H1 (cell line): ENCODE measurements around the gene GNAI2. TPM values are rescaled to one million over a fixed set of nuclear protein-coding genes. Genes with fewer than 3 reads are reported as not detected.

Experiments
- CTCF ChIA-PET: fragments of 300-600 bp; sonication (Branson Sonifier 250); formaldehyde crosslinking; loops from one replicate; lab custom pipeline; 2021; ENCODE audit not compliant: partially characterized antibody; lab: Charles Lee
- POLR2A ChIA-PET: fragments of 300-600 bp; sonication (Branson Sonifier 250); formaldehyde crosslinking; loops from one replicate; lab custom pipeline; 2021; ENCODE audit warnings: inconsistent platforms; ENCODE audit not compliant: partially characterized antibody; lab: Charles Lee
- DNase-seq, 2 experiments: peaks; one replicate each; pipeline versions ENCODE4 v3.0.0 to v3.0.0-alpha.2; 2010 to 2022; ENCODE audit warnings: low spot score in 2 of 2, low read depth in 1 of 2, mixed read lengths in 1 of 2
- FAIRE-seq: peaks from 2 replicates; lab custom pipeline; 2011; peaks lifted over from hg19 to GRCh38; lab: Jason Lieb, UNC
- H2AFZ ChIP-seq: 2 replicates; pipeline ENCODE4 v1.8.1; 2012; ENCODE audit warnings: low read length, inconsistent platforms
- H2AK5ac ChIP-seq: 2 replicates; pipeline ENCODE4 v1.6.1; 2013; ENCODE audit warnings: low read depth, low read length
- H2BK120ac ChIP-seq: replicated peaks from 2 replicates; pipeline ENCODE3; 2013; ENCODE audit warnings: low read depth, low read length, inconsistent platforms
- H2BK12ac ChIP-seq: 2 replicates; pipeline ENCODE4 v1.6.1; 2013; ENCODE audit warnings: low read depth, low read length
- H2BK15ac ChIP-seq: 2 replicates; pipeline ENCODE4 v1.6.1; 2013; ENCODE audit warnings: low read length
- H2BK20ac ChIP-seq: 2 replicates; pipeline ENCODE4 v1.6.1; 2013; ENCODE audit warnings: low read length
- H2BK5ac ChIP-seq: 2 replicates; pipeline ENCODE4 v1.6.1; 2013; ENCODE audit warnings: low read depth, low read length
- H3K14ac ChIP-seq: 2 replicates; pipeline ENCODE4 v1.6.1; 2013; ENCODE audit warnings: inconsistent platforms; ENCODE audit not compliant: insufficient read length
- H3K18ac ChIP-seq: 2 replicates; pipeline ENCODE4 v1.6.1; 2013; ENCODE audit warnings: low read length; ENCODE audit errors: extremely low read depth
- H3K23ac ChIP-seq: 2 replicates; pipeline ENCODE4 v1.6.1; 2013; ENCODE audit warnings: inconsistent platforms; ENCODE audit not compliant: insufficient read length
- H3K23me2 ChIP-seq: 2 replicates; pipeline ENCODE4 v1.6.1; 2013; ENCODE audit warnings: low read depth, low read length
- H3K27ac ChIP-seq: 2 replicates; pipeline ENCODE4 v1.6.1; 2011; ENCODE audit warnings: low read depth, low read length, inconsistent platforms
- H3K27me3 ChIP-seq, 4 experiments: replicated peaks in 1 of 4; 1 replicate in 1 of 4; 2 replicates in 3 of 4; pipeline versions ENCODE4 v1.6.1 to v1.8.1; 2011 to 2013; ENCODE audit warnings: low read length in 3 of 4, mild to moderate bottlenecking in 3 of 4, inconsistent platforms in 2 of 4, mixed read lengths in 2 of 4, moderate library complexity in 1 of 4; ENCODE audit not compliant: control insufficient read depth in 3 of 4, insufficient read depth in 3 of 4; ENCODE audit errors: extremely low read depth in 1 of 4
- H3K36me3 ChIP-seq, 4 experiments: 2 replicates each; pipeline versions ENCODE4 v1.6.1 to v1.8.1; 2011 to 2013; ENCODE audit warnings: mild to moderate bottlenecking in 4 of 4, low read length in 3 of 4, moderate library complexity in 2 of 4, control low read depth in 1 of 4, inconsistent platforms in 1 of 4; ENCODE audit not compliant: insufficient read depth in 4 of 4, control insufficient read depth in 2 of 4
- H3K4ac ChIP-seq: replicated peaks from 2 replicates; pipeline ENCODE3; 2013; ENCODE audit warnings: low read length, low read depth, mixed read lengths, inconsistent platforms; ENCODE audit not compliant: insufficient read length
- H3K4me1 ChIP-seq, 4 experiments: replicated peaks in 1 of 4; 1 replicate in 1 of 4; 2 replicates in 3 of 4; pipeline versions ENCODE4 v1.6.1 to v1.8.1; 2011 to 2013; ENCODE audit warnings: low read length in 3 of 4, inconsistent platforms in 2 of 4, mixed read lengths in 1 of 4; ENCODE audit not compliant: insufficient read depth in 4 of 4, control insufficient read depth in 3 of 4
- H3K4me2 ChIP-seq, 2 experiments: 2 replicates each; pipeline versions ENCODE4 v1.6.1 to v1.8.1; 2011 to 2013; ENCODE audit warnings: low read depth in 2 of 2, low read length in 2 of 2, control low read depth in 1 of 2, inconsistent platforms in 1 of 2, mild to moderate bottlenecking in 1 of 2; ENCODE audit not compliant: insufficient read depth in 1 of 2
- H3K4me3 ChIP-seq, 4 experiments: fragments of 200-600, 300-600 bp in 1 of 4; sonication (generic), shearing (Covaris generic), sonication (Bioruptor Twin) in 1 of 4; 2 replicates each; pipeline versions ENCODE4 v1.5.1 to v1.8.1; 2011 to 2016; ENCODE audit warnings: low read length in 4 of 4, low read depth in 3 of 4, control low read depth in 2 of 4, inconsistent platforms in 2 of 4, mild to moderate bottlenecking in 2 of 4, mixed read lengths in 1 of 4, moderate library complexity in 1 of 4; ENCODE audit not compliant: insufficient read depth in 2 of 4; ENCODE audit errors: extremely low read depth in 1 of 4
- H3K56ac ChIP-seq: replicated peaks from 2 replicates; pipeline ENCODE3; 2013; ENCODE audit warnings: low read depth, mild to moderate bottlenecking, mixed read lengths, low read length, inconsistent platforms; ENCODE audit not compliant: insufficient read length
- H3K79me1 ChIP-seq: 2 replicates; pipeline ENCODE4 v1.6.1; 2013; ENCODE audit warnings: low read depth, low read length, control low read depth
- H3K79me2 ChIP-seq, 2 experiments: 2 replicates each; pipeline versions ENCODE4 v1.6.1 to v1.8.1; 2012 to 2013; ENCODE audit warnings: low read length in 2 of 2, mild to moderate bottlenecking in 2 of 2, inconsistent platforms in 1 of 2; ENCODE audit not compliant: insufficient read depth in 2 of 2, control insufficient read depth in 1 of 2
- H3K9ac ChIP-seq, 4 experiments: replicated peaks in 1 of 4; 1 replicate in 1 of 4; 2 replicates in 3 of 4; pipeline versions ENCODE4 v1.6.1 to v1.8.1; 2011 to 2013; ENCODE audit warnings: low read depth in 3 of 4, low read length in 3 of 4, control low read depth in 2 of 4, mild to moderate bottlenecking in 2 of 4, moderate library complexity in 2 of 4, inconsistent platforms in 1 of 4; ENCODE audit errors: extremely low read depth in 1 of 4
- H3K9me3 ChIP-seq, 2 experiments: 2 replicates each; pipeline versions ENCODE4 v1.6.1 to v1.8.1; 2012 to 2013; ENCODE audit warnings: mild to moderate bottlenecking in 2 of 2, moderate library complexity in 2 of 2, control low read depth in 1 of 2, inconsistent platforms in 1 of 2, low read depth in 1 of 2, low read length in 1 of 2, mixed read lengths in 1 of 2; ENCODE audit not compliant: insufficient read depth in 2 of 2
- H4K20me1 ChIP-seq, 2 experiments: replicated peaks in 1 of 2; 2 replicates each; pipeline versions ENCODE3 to v1.8.1; 2011 to 2013; ENCODE audit warnings: inconsistent platforms in 2 of 2, low read length in 2 of 2, mild to moderate bottlenecking in 1 of 2; ENCODE audit not compliant: insufficient read depth in 2 of 2, control insufficient read depth in 1 of 2
- H4K5ac ChIP-seq: 2 replicates; pipeline ENCODE4 v1.6.1; 2013; ENCODE audit warnings: low read length, low read depth, mixed read lengths, inconsistent platforms; ENCODE audit not compliant: insufficient read length
- H4K8ac ChIP-seq: 2 replicates; pipeline ENCODE4 v1.8.0; 2013; ENCODE audit warnings: mild to moderate bottlenecking, moderate library complexity, low read length, inconsistent platforms; ENCODE audit not compliant: insufficient read depth; ENCODE audit errors: extremely low read depth
- H4K91ac ChIP-seq: replicated peaks from 2 replicates; pipeline ENCODE3; 2013; ENCODE audit warnings: low read length, mixed read lengths, inconsistent platforms; ENCODE audit not compliant: insufficient read length
- CHD2 ChIP-seq: IDR thresholded peaks from 2 replicates; pipeline ENCODE4 v1.6.1; 2012; ENCODE audit warnings: low read length, improper control_type of control experiment
- CREB1 ChIP-seq: IDR thresholded peaks from 2 replicates; pipeline ENCODE4 v1.6.1; 2012; ENCODE audit warnings: inconsistent platforms
- CTBP2 ChIP-seq: IDR thresholded peaks from 2 replicates; pipeline ENCODE4 v1.7.0; 2011; ENCODE audit warnings: borderline replicate concordance, mild to moderate bottlenecking, moderate library complexity, mixed read lengths, low read length; ENCODE audit not compliant: insufficient read depth, insufficient read length
- KDM4A ChIP-seq: IDR thresholded peaks from one replicate; pipeline ENCODE4 v1.7.1; 2012; ENCODE audit warnings: low read depth, mild to moderate bottlenecking, moderate library complexity, low read length, inconsistent platforms; ENCODE audit not compliant: severe bottlenecking
- POLR2A ChIP-seq, 2 experiments: IDR thresholded peaks; 1 replicate in 1 of 2; 2 replicates in 1 of 2; pipeline ENCODE4 v1.6.1; 2011; ENCODE audit warnings: low read depth in 2 of 2, low read length in 2 of 2, mild to moderate bottlenecking in 2 of 2; ENCODE audit errors: control extremely low read depth in 1 of 2
- POU5F1 ChIP-seq: IDR thresholded peaks from 2 replicates; pipeline ENCODE4 v1.6.1; 2011; ENCODE audit warnings: low read depth, mild to moderate bottlenecking, low read length, moderate library complexity
- SAP30 ChIP-seq: fragments of 300-600 bp; sonication (generic); IDR thresholded peaks from 2 replicates; pipeline ENCODE4 v1.7.1; 2012; ENCODE audit warnings: low read length, moderate library complexity, mild to moderate bottlenecking, inconsistent platforms; ENCODE audit not compliant: insufficient read depth, insufficient replicate concordance
- SIN3A ChIP-seq, 2 experiments: IDR thresholded peaks in 1 of 2; conservative IDR thresholded peaks in 1 of 2; 2 replicates each; pipeline ENCODE4 v1.6.1; 2011 to 2012; ENCODE audit warnings: low read length in 2 of 2, improper control_type of control experiment in 1 of 2, low read depth in 1 of 2, mild to moderate bottlenecking in 1 of 2
- SP2 ChIP-seq: IDR thresholded peaks from 2 replicates; pipeline ENCODE4 v1.6.1; 2012; ENCODE audit warnings: mild to moderate bottlenecking, low read length, inconsistent platforms
- SRF ChIP-seq: IDR thresholded peaks from 2 replicates; pipeline ENCODE4 v1.6.1; 2011; ENCODE audit warnings: mild to moderate bottlenecking, low read depth, low read length, moderate library complexity
- WGBS, 2 experiments: shearing (Covaris generic) in 1 of 2; methylation state at CpG; one replicate each; pipeline versions ENCODE4 v1.1.6 to v1.1.7; 2013 to 2015; ENCODE audit warnings: low lambda C conversion rate in 2 of 2, mixed read lengths in 2 of 2, inconsistent platforms in 1 of 2, low coverage in 1 of 2, missing lambda C conversion rate in 1 of 2; ENCODE audit not compliant: insufficient replicate concordance in 2 of 2, insufficient coverage in 1 of 2, insufficient read length in 1 of 2; ENCODE audit errors: extremely low coverage in 1 of 2, missing lambda C conversion rate in 1 of 2; 5-methylcytosine and 5-hydroxymethylcytosine counted together
- polyA plus RNA-seq, 7 experiments: library from polyadenylated mRNA; depleted of rRNA in 3 of 7; stranded (reverse) in 5 of 7; unstranded in 2 of 7; fragments of >200 nt in 5 of 7; fragments of 200-250 nt in 2 of 7; gene quantifications; 1 replicate in 5 of 7; 2 replicates in 1 of 7; 4 replicates in 1 of 7; pipeline versions ENCODE4 v1.2.1 to v1.2.3, GENCODE V29; 2011 to 2013; ENCODE audit warnings: missing spikeins in 2 of 7, mixed read lengths in 2 of 7
- total RNA-seq: library from RNA; stranded (reverse); fragmentation: NEBNext Ultra II Directional; extraction: Animal tissue kit (Norgen Biotek cat#: 25700); gene quantifications from 2 replicates; pipeline ENCODE4 v1.2.1, GENCODE V29; 2021
- TF ChIP-seq, protein P1 (sequence below), 3 experiments: IDR thresholded peaks; 1 replicate in 2 of 3; 2 replicates in 1 of 3; pipeline versions ENCODE4 v1.5.1 to v1.6.1; 2011; ENCODE audit warnings: low read length in 3 of 3, mild to moderate bottlenecking in 3 of 3, inconsistent platforms in 2 of 3, low read depth in 1 of 3, moderate library complexity in 1 of 3; ENCODE audit not compliant: insufficient read depth in 1 of 3; ENCODE audit errors: control extremely low read depth in 1 of 3
- TF ChIP-seq, protein P2 (sequence below): IDR thresholded peaks from 2 replicates; pipeline ENCODE4 v1.6.1; 2012; ENCODE audit warnings: inconsistent platforms

GNAI2 gene
- total and polyA plus RNA-seq, 2 of the 8 experiments (the other 6 are each of a cell fraction or from before 2014, with no cell fraction given) = 168 to 539 TPM

DNA sequence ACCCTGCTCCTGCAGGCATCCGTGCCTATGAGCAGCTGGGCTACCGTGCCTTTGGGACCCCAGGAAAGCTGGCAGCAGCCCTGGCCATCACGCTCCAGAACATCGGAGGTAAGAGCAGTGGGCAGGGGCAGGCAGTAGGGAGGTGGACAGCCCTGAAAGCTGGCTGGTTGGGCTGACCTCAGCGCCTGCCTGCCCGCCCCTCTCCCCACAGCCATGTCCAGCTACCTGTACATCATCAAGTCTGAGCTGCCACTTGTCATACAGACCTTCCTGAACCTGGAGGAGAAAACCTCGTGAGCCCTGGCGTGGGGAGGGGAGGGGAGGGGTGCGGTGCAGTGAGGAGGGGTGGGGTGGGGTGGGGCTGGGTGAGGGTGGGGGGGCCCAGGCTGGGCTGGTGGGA is 20.5 kb upstream of the GNAI2 start:
- ChIA-PET POLR2A (no interaction called here), CTCF (interaction anchor here (0.8 to 48.1 kb wide), 7 partner anchors 10 to 94 kb away, joined by 3 to 2149 read pairs (median 52); partner anchors contain the start of genes GNAI2, GNAT1, LSMEM2 and SEMA3B)
- H3K36me3 ChIP-seq = no peaks in the 10 kb centered on the region
- no peak overlapping the region for H4K91ac ChIP-seq
- peaks cover 0 to 16% (median 8%) of the 10 kb centered on the region in 4 experiments; a peak in 5 of 7 replicates for H3K4me1 ChIP-seq
- no peaks in the 10 kb centered on the region for H3K79me1 ChIP-seq
- no peaks in the 10 kb centered on the region for H3K79me2 ChIP-seq
- H3K18ac ChIP-seq = no peak overlapping the region
- H2AK5ac ChIP-seq = no peak overlapping the region
- no peak overlapping the region for H3K4me2 ChIP-seq
- no peak overlapping the region; the same call in 1 of the 2 replicates for H4K8ac ChIP-seq
- no peak overlapping the region for H2BK15ac ChIP-seq
- H3K23me2 ChIP-seq = no peaks in the 10 kb centered on the region
- no peak overlapping the region; a peak in 1 of 7 replicates for H3K9ac ChIP-seq
- no peak overlapping the region for H2BK12ac ChIP-seq
- H3K23ac ChIP-seq = no peak overlapping the region
- DNase-seq (no peak), FAIRE-seq (no peak)
- H2BK20ac ChIP-seq = no peak overlapping the region
- H3K27me3 ChIP-seq = no peaks in the 10 kb centered on the region; a peak in 1 of 7 replicates
- H3K4ac ChIP-seq = no peak overlapping the region
- no peaks in the 10 kb centered on the region for H3K9me3 ChIP-seq
- H3K14ac ChIP-seq = no peak overlapping the region
- WGBS, 2 experiments = 86% methylated on average over 6 of the region's 9 CpGs; no CpG with 5 or more reads in 1 of the 2 experiments
- TF ChIP-seq CREB1 (no peak), SRF (no peak), POLR2A (IDR thresholded peaks at IDR 0.05; ENCODE audit: control extremely low read depth in 1 of 2, low read depth in 2 of 2, low read length in 2 of 2) (no peak), SIN3A (conservative IDR thresholded peaks at IDR 0.05 in 1 of 2, IDR thresholded peaks at IDR 0.05 in 1 of 2; ENCODE audit: low read depth in 1 of 2, low read length in 2 of 2) (no peak), CTBP2 (no peak), KDM4A (no peak), SAP30 (no peak), POU5F1 (no peak), SP2 (no peak), CHD2 (no peak)
- TF ChIP-seq, protein P1, sequence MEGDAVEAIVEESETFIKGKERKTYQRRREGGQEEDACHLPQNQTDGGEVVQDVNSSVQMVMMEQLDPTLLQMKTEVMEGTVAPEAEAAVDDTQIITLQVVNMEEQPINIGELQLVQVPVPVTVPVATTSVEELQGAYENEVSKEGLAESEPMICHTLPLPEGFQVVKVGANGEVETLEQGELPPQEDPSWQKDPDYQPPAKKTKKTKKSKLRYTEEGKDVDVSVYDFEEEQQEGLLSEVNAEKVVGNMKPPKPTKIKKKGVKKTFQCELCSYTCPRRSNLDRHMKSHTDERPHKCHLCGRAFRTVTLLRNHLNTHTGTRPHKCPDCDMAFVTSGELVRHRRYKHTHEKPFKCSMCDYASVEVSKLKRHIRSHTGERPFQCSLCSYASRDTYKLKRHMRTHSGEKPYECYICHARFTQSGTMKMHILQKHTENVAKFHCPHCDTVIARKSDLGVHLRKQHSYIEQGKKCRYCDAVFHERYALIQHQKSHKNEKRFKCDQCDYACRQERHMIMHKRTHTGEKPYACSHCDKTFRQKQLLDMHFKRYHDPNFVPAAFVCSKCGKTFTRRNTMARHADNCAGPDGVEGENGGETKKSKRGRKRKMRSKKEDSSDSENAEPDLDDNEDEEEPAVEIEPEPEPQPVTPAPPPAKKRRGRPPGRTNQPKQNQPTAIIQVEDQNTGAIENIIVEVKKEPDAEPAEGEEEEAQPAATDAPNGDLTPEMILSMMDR (IDR thresholded peaks at IDR 0.05; ENCODE audit: control extremely low read depth in 1 of 3, insufficient read depth in 1 of 3, low read depth in 1 of 3, low read length in 3 of 3) = no peak
- TF ChIP-seq, protein P2, sequence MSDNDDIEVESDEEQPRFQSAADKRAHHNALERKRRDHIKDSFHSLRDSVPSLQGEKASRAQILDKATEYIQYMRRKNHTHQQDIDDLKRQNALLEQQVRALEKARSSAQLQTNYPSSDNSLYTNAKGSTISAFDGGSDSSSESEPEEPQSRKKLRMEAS = no peak
- TF ChIP-seq, all 59 proteins: peak for 0
- no peak overlapping the region for H3K27ac ChIP-seq
- H3K56ac ChIP-seq = no peak overlapping the region
- no peak overlapping the region for H3K4me3 ChIP-seq
- H4K5ac ChIP-seq = no peak overlapping the region
- no peak overlapping the region for H2BK5ac ChIP-seq
- H2AFZ ChIP-seq = no peak overlapping the region
- no peaks in the 10 kb centered on the region for H4K20me1 ChIP-seq
- H2BK120ac ChIP-seq = no peak overlapping the region
